ENCODE data around the gene ZNF91. TPM values are rescaled to one million over a fixed set of nuclear protein-coding genes. Genes with fewer than 3 reads are reported as not detected.

ZNF91 gene
- total RNA-seq, 1 experiment from 2014 or later: 43.5 TPM

DNA sequence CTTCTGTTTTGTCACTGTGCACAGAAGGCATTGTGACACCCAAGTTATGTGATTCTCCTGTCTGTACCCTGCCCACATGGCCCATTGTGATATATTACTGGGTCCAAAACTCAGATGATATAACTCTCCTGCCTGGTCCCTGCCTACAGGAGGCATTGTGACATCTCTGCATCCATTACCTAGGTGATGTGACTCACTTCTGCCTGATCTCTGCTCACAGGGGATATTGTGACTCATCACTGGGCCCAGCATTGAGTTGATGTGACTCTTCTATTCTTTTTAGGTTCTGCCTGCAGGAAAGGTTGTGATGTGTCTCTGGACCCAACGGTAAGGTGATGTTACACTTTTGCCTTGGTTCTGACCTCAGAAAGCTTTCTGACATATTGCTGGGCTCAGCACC, 77.1 kb downstream of the ZNF91 start:
- no peak overlapping the region for H2BK15ac ChIP-seq (ENCODE audit: low read depth, low read length)
- H3T11ph ChIP-seq (ENCODE audit: low read length): no peak overlapping the region
- H3K36me3 Mint-ChIP-seq (ENCODE audit: insufficient read depth in 1 of 3, low read depth in 3 of 3): peaks cover 0 to 19% (median 6%) of the 10 kb centered on the region in 3 experiments; a peak in 5 of 7 replicates
- no peaks in the 10 kb centered on the region for H3K23me2 ChIP-seq (ENCODE audit: insufficient read length, low read depth, low read length, poor library complexity, severe bottlenecking)
- no peaks in the 10 kb centered on the region; the same call in none of the 2 replicates for H3K27me3 Mint-ChIP-seq (ENCODE audit: low read depth)
- no peak overlapping the region for H2BK12ac ChIP-seq (ENCODE audit: insufficient read length, low read depth, low read length)
- H3K9me3 ChIP-seq (ENCODE audit: control insufficient read depth, low read depth, low read length): peaks cover 12% of the 10 kb centered on the region
- no peak overlapping the region for H2BK120ac ChIP-seq (ENCODE audit: low read depth, low read length, poor library complexity, severe bottlenecking)
- DNase-seq: no peak
- no peak overlapping the region for H4K91ac ChIP-seq (ENCODE audit: insufficient read length, low read depth, low read length)
- no peak overlapping the region for H3K27ac ChIP-seq (ENCODE audit: insufficient read length, low read depth, low read length)
- no peak overlapping the region for H2BK20ac ChIP-seq (ENCODE audit: low read depth, low read length, poor library complexity, severe bottlenecking)
- no peak overlapping the region for H3K14ac ChIP-seq (ENCODE audit: insufficient read depth, low read length)
- H4K5ac ChIP-seq (ENCODE audit: insufficient read length, low read depth, low read length): no peak overlapping the region
- TF ChIP-seq, protein P1, sequence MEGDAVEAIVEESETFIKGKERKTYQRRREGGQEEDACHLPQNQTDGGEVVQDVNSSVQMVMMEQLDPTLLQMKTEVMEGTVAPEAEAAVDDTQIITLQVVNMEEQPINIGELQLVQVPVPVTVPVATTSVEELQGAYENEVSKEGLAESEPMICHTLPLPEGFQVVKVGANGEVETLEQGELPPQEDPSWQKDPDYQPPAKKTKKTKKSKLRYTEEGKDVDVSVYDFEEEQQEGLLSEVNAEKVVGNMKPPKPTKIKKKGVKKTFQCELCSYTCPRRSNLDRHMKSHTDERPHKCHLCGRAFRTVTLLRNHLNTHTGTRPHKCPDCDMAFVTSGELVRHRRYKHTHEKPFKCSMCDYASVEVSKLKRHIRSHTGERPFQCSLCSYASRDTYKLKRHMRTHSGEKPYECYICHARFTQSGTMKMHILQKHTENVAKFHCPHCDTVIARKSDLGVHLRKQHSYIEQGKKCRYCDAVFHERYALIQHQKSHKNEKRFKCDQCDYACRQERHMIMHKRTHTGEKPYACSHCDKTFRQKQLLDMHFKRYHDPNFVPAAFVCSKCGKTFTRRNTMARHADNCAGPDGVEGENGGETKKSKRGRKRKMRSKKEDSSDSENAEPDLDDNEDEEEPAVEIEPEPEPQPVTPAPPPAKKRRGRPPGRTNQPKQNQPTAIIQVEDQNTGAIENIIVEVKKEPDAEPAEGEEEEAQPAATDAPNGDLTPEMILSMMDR (conservative IDR thresholded peaks at IDR 0.05): no peak
- H3K4me3 Mint-ChIP-seq: no peak overlapping the region
- H4K8ac ChIP-seq (replicated peaks; ENCODE audit: insufficient read length, low read depth, low read length): no peak overlapping the region
- no peaks in the 10 kb centered on the region for H3K4me1 Mint-ChIP-seq
- no peak overlapping the region for H3K4ac ChIP-seq (ENCODE audit: low read depth, low read length)
- no peak overlapping the region for H2AFZ ChIP-seq (ENCODE audit: low read length)
- H3K79me2 ChIP-seq (ENCODE audit: insufficient read depth, low read length): no peaks in the 10 kb centered on the region
- no peak overlapping the region for H3K9ac ChIP-seq (ENCODE audit: extremely low read depth, insufficient read length, low read length)
- H2BK5ac ChIP-seq (ENCODE audit: insufficient read length, low read length): no peak overlapping the region
- H3K23ac ChIP-seq (ENCODE audit: insufficient read length, low read depth, low read length): no peak overlapping the region
- peaks cover 83 to 90% of the 10 kb centered on the region in 2 experiments for H3K9me3 Mint-ChIP-seq
- H3K79me1 ChIP-seq (ENCODE audit: insufficient read depth, low read depth, low read length, poor library complexity, severe bottlenecking): no peaks in the 10 kb centered on the region
- no peak overlapping the region for H3K27ac Mint-ChIP-seq
- no peak overlapping the region for H3K18ac ChIP-seq (ENCODE audit: insufficient read length, low read depth, low read length)
- no CpG with 5 or more reads among the region's 1 CpG for WGBS (ENCODE audit: extremely low coverage, insufficient read length, low lambda C conversion rate)
- H3K56ac ChIP-seq (ENCODE audit: insufficient read length, low read depth, low read length): no peak overlapping the region
- H3K4me1 ChIP-seq (ENCODE audit: insufficient read depth, low read length): no peaks in the 10 kb centered on the region
- no peak overlapping the region for H3K4me2 ChIP-seq (ENCODE audit: insufficient read depth, insufficient read length, low read length)
- H4K20me1 ChIP-seq (ENCODE audit: control insufficient read depth, insufficient read depth, insufficient read length): no peaks in the 10 kb centered on the region
- no peaks in the 10 kb centered on the region for H3K27me3 ChIP-seq (ENCODE audit: insufficient read depth, low read length)
- H2AK5ac ChIP-seq (ENCODE audit: insufficient read length, low read length): no peak overlapping the region

Data from H9 (cell line).